AG04450 (cell line): ENCODE measurements around the gene SLC16A13. TPM values are rescaled to one million over a fixed set of nuclear protein-coding genes. Genes with fewer than 3 reads are reported as not detected.

Experiments
- CTCF ChIA-PET: fragments of 300-600, 350-600 bp; formaldehyde crosslinking; extraction: SDS; loops from one replicate; lab custom pipeline; 2022; ENCODE audit warnings: antibody characterized with exemption, inconsistent platforms; lab: Charles Lee
- POLR2A ChIA-PET: fragments of 350-600 bp; formaldehyde crosslinking; extraction: SDS; loops from one replicate; lab custom pipeline; 2021; ENCODE audit warnings: antibody characterized with exemption, inconsistent platforms; lab: Yijun Ruan, JAX
- DNase-seq: peaks from one replicate; pipeline ENCODE4 v3.0.0-alpha.2; 2011; ENCODE audit warnings: low read depth, low spot score
- H3K27ac ChIP-seq: one replicate; pipeline ENCODE4 v1.5.1; 2012; ENCODE audit warnings: low read depth, low read length, control low read depth
- H3K27me3 ChIP-seq: one replicate; pipeline ENCODE4 v1.6.0; 2012; ENCODE audit warnings: low read length; ENCODE audit not compliant: control insufficient read depth, insufficient read depth
- H3K4me3 ChIP-seq: 2 replicates; pipeline ENCODE4 v1.5.1; 2011; ENCODE audit warnings: mild to moderate bottlenecking, low read depth, low read length, control low read depth
- H3K9me3 ChIP-seq: 2 replicates; pipeline ENCODE4 v1.5.1; 2012; ENCODE audit warnings: low read length; ENCODE audit not compliant: control insufficient read depth, insufficient read depth
- polyA plus RNA-seq: library from polyadenylated mRNA; depleted of rRNA; stranded (reverse); fragments of >200 nt; gene quantifications from 2 replicates; pipeline ENCODE4 v1.2.3, GENCODE V29; 2011
- TF ChIP-seq, protein P1 (sequence below): IDR thresholded peaks from 2 replicates; pipeline ENCODE4 v1.5.1; 2011; ENCODE audit warnings: low read depth, low read length, control low read depth, inconsistent platforms

The SLC16A13 gene
- polyA plus RNA-seq, 1 experiment, result 1.7 TPM

DNA sequence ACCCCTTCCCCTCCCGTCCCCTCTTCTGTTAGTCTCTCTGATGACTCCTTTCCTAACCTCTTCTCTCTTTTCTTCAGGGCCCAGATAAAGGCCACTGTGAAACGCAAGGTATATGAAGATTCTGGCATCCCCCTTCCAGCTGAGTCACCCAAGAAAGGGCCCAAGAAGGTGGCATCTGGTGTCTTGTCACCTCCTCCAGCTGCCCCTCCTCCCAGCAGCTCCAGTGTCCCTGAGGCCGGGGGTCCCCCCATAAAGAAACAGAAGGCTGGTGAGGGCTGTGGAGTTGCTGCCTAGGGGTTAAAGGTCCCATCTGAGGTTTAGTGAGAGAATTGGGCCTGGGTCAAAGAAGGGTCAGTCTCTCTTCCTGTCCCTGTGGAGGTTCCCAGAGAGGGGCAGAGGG lies 19.4 kb upstream of the SLC16A13 start:
- no peak for DNase-seq
- TF ChIP-seq, protein P1, sequence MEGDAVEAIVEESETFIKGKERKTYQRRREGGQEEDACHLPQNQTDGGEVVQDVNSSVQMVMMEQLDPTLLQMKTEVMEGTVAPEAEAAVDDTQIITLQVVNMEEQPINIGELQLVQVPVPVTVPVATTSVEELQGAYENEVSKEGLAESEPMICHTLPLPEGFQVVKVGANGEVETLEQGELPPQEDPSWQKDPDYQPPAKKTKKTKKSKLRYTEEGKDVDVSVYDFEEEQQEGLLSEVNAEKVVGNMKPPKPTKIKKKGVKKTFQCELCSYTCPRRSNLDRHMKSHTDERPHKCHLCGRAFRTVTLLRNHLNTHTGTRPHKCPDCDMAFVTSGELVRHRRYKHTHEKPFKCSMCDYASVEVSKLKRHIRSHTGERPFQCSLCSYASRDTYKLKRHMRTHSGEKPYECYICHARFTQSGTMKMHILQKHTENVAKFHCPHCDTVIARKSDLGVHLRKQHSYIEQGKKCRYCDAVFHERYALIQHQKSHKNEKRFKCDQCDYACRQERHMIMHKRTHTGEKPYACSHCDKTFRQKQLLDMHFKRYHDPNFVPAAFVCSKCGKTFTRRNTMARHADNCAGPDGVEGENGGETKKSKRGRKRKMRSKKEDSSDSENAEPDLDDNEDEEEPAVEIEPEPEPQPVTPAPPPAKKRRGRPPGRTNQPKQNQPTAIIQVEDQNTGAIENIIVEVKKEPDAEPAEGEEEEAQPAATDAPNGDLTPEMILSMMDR, result no peak
- ChIA-PET POLR2A (no interaction called here), CTCF (interaction anchor here (1.0 to 1.5 kb wide), 2 partner anchors 102 to 106 kb away, joined by 3 to 5 read pairs; no protein-coding TSS in a partner anchor)
- Histone ChIP-seq H3K27me3 (no peaks in the 10 kb centered on the region), H3K9me3 (peaks cover 4% of the 10 kb centered on the region; the same call in 1 of the 2 replicates), H3K4me3 (no peak overlapping the region), H3K27ac (peak overlapping the region; percentile 11)

DNA sequence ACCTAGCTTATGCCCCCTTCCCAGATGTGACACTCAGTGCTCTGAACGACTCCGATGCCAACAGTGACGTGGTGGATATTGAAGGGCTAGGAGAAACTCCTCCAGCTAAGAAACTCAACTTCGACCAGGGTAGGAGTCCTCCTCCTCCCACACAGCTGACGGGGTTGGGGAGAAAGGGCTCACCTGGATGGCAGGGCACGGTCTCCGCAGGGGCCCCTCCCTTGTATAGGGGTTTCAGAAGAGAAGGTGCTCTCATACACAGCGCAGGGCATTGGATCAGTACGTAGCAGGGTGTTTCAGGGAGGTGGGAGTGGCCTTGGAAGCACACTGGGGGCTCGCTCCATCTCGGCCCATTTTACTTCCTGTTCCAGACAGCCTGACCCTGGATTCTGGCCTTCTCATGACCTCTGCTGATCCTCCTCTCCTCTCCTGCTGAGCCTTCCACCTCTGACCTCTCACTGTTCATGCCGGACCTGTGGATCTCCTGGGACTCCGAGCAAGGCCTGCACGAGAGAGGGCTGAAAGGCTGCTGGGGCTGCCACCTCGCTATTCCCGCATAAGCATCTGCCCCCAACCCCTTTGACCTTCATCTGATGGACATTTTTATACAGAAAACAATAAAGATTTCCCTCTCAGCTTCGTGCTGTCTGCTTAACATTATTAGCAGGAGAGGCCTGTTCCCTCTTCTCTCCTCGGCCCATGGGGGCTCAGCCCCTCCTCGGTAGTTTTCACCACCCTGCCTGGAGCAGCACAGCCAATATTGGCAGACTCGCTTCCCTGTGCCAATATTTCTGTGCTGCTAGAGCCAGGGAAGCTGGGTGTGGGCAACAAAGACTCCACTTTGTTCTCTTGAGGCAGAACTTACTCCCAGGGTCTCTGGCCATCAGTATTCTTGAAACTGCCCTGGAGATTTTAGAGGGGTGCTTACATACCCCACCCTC lies 18.7 kb upstream of the SLC16A13 start:
- Histone ChIP-seq H3K27me3 (no peaks in the 10 kb centered on the region), H3K9me3 (peaks cover 4% of the 10 kb centered on the region; the same call in 1 of the 2 replicates), H3K27ac (no peak overlapping the region), H3K4me3 (no peak overlapping the region)
- TF ChIP-seq, protein P1, result no peak
- POLR2A ChIA-PET, result no interaction called here
- CTCF ChIA-PET, result interaction anchor here (1.0 to 1.5 kb wide), 2 partner anchors 103 to 106 kb away, joined by 3 to 5 read pairs; no protein-coding TSS in a partner anchor
- DNase-seq, result no peak

DNA sequence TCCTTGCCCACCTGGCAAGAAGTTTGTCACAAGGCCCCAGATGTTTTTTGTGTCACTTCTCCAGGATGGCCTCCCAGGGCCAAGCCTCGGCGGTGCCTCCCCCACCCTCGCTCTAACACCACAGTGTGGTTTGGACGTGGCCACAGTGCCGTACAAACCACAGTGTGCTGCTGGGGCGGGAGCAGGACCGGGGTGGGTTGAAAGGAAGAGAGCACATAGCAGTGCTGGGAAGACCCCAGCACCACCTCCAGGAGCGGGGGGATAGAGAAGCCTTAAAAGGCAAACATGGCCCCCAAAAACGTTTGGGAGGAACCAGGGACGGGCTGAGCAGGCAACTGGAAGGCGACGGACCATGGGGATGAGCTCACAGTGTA lies 18.0 kb upstream of the SLC16A13 start:
- H3K4me3 ChIP-seq, result no peak overlapping the region
- POLR2A ChIA-PET, result no interaction called here
- TF ChIP-seq, protein P1, result no peak
- H3K27ac ChIP-seq, result no peak overlapping the region
- H3K27me3 ChIP-seq, result no peaks in the 10 kb centered on the region
- DNase-seq, result no peak
- H3K9me3 ChIP-seq, result peaks cover under 1% of the 10 kb centered on the region; the same call in 1 of the 2 replicates
- CTCF ChIA-PET, result interaction anchor here (1.3 kb wide), 1 partner anchor 351 kb away, joined by 3 read pairs; no protein-coding TSS in a partner anchor

DNA sequence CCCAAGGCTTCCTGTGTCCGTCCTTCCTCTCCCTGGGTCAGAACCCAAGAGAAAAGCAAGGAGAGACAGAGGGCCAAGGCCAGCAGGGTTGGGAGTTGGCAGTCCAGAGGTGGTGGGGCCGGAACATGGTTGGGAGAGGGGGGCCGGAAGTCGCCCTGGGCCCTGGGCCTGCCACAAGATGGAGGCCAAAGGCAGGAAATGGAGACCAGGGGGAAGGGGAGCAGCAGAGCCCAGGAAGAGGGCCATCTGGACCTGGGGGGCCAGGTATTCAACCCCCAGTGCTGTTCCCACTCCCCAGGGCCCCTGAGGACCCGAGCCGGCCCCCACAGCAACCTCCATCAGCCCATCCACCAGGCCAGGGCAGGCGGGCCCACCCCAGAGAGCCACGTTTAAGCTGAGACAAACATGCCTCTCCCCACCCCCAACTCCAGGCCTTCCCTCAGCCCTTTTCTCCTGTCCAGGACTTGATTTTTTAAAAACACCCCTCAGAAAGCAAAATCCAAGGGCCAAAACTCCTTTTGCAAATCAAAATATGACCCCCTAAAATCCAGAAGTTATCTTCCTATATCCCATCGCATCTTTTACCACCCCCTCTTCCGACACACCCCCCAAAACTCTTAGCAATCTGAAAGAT lies 17.4 kb upstream of the SLC16A13 start:
- ChIA-PET POLR2A (no interaction called here), CTCF (interaction anchor here (0.6 to 1.3 kb wide), 4 partner anchors 14 to 352 kb away, joined by 3 read pairs; no protein-coding TSS in a partner anchor)
- Histone ChIP-seq H3K4me3 (no peak overlapping the region), H3K27ac (no peak overlapping the region), H3K27me3 (no peaks in the 10 kb centered on the region), H3K9me3 (peaks cover 2% of the 10 kb centered on the region; the same call in 1 of the 2 replicates)
- DNase-seq, result no peak
- TF ChIP-seq, protein P1, result no peak
